ENCODE results near the gene ST8SIA5.

The ST8SIA5 gene

DNA sequence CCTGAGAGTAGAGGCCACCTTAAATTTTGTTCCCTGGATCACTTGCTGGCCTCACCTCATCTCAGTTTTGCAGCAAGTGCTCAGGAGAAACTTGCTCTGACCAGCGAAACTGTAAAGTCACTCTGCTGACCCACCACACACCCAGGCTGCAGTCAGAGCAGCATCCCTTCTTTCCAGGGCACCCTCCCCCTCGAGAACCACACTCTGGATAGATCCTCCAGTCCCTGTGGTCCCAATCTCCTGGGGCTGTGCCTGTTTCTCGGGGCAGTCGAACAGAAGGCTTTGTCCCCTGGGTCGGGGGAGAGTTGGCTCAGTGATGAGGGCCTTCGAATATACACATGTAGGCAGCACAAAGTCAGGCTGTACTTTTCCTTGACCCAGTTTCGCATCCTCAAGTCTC, 18.4 kb downstream of the ST8SIA5 start:
- DNase-seq (ENCODE audit: low spot score), result no peak

DNA sequence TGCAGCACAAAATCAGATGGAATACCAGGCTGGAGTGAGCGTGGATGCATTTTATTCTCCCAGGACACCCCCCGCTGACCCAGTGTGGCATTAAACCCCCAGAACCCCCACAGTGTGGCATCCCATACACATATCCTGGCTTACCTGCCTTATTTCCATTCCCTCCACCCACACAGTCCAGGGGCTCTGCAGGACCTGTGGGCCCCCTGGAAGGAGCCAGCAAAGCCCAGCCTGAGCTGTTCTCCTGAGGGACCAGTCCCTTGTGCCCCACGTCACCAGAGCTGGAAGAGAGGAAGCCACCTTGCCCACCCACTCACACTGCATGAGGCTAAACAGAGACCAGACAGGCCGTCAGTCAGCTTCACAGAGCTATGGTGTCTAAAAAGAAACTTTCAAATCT, 20.1 kb downstream of the ST8SIA5 start:
- no peak for DNase-seq (ENCODE audit: low spot score)

DNA sequence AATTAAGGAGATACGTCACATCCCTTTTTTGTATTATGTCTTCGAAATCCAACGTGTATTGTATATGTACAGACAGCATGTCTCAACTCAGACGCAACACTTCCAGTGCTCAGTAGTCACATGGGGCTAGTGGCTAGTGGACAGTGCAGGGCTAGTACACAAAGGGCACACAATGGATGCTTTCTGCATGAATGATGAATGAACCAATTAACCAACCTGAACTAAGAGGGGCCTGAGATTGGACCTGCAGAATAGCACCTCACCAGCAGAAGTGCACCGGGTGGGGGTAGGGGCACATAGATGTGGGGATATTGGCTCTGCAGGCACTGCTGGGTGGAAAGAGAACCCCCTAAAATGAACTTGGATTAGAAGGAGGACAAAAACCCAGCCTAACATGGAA, 20.7 kb downstream of the ST8SIA5 start:
- no peak for DNase-seq (ENCODE audit: low spot score)

DNA sequence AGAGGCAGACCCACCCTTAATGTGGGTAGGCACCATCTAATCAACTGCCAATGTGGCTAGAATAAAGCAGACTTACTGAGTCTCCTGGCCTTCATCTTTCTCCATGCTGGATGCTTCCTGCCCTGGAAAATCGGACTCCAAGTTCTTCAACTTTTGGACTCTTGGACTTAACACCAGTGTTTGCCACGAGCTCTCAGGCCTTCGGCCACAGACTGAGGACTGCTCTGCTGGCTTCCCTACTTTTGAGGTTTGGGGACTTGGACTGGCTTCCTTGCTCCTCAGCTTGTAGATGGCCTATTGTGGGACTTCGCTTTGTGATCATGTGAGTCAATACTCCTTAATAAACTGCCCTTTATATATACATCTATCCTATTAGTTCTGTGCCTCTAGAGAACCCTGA, 21.9 kb downstream of the ST8SIA5 start:
- no peak for DNase-seq (ENCODE audit: low spot score)

DNA sequence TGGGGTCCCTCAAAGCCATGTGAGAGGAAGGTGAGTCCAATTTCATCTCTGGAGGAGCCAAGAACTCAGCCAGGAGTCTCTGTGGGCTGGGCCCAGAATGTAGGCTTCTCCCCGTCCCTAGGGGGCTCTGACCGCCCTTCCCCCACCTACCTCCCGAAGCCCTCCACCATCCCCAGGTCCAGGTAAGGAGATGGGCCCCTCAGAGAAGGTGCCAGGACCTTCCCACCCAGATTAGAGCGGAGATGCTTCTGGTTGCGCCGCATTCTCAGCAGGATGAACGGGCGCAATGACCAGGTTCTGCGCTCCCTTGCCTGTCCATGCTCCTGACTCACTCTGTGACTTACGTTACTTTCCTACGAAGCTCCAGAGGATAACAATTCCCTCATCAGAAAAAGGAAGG, 23.0 kb downstream of the ST8SIA5 start:
- DNase-seq (ENCODE audit: low spot score), result no peak

DNA sequence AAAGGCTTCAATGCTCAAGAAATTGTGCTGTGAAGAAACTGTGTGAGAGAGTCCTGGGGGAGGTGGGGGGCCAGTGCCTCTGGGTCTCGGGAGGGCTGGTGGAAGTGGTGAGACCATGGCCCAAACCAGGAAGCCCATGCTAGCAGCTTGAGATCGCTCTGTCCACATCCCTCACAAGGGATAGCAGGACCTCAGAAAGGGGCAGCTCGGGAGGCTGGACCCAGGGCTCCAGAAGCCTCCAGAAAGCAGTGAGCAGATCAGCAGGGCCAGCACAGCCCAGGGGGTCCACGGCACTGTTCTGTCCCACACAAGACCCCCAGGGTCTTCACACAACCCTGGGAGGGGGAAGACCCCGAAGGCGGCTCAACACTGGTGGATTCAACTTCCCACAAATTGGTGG, 24.1 kb downstream of the ST8SIA5 start:
- no peak for DNase-seq (ENCODE audit: low spot score)

DNA sequence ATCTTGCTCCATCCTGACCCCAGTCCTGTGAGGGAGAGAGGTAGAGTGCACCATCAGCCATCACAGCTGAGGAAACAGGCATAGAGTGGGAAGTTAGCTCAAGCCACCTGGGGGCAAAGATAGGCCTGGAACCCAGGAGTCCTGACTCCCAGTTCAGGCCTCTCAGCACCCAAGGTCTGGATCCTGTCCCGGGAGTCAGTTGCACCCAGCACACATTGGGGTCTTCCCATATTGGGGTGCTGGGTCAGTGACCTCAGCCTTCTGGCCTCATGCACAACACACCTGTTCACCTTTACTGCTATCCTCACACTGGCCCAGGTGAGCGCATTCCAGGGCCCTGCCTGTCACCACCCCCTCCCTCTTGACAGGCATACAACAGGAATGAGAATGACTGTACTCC, 24.7 kb downstream of the ST8SIA5 start:
- DNase-seq (ENCODE audit: low spot score), result no peak

DNA sequence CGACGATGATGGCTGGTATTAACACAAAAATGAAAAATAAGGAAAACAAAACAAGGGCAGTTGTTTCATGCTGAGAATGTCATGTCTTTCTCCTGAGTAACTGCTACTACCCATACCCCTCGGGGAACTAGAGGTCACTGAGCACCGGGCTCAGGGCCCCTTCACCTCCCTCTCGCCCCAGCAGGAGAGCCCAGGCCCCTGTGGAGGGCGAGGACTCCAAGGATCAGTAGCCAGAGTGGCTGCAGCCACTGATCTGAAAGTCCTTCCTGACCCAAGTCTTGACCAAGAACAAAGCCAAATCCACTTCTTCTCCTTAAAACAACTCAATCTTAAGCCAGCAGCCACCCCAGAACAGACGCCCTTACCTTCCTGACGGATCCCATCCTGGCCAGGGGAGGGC, 25.5 kb downstream of the ST8SIA5 start:
- DNase-seq (ENCODE audit: low spot score), result no peak

DNA sequence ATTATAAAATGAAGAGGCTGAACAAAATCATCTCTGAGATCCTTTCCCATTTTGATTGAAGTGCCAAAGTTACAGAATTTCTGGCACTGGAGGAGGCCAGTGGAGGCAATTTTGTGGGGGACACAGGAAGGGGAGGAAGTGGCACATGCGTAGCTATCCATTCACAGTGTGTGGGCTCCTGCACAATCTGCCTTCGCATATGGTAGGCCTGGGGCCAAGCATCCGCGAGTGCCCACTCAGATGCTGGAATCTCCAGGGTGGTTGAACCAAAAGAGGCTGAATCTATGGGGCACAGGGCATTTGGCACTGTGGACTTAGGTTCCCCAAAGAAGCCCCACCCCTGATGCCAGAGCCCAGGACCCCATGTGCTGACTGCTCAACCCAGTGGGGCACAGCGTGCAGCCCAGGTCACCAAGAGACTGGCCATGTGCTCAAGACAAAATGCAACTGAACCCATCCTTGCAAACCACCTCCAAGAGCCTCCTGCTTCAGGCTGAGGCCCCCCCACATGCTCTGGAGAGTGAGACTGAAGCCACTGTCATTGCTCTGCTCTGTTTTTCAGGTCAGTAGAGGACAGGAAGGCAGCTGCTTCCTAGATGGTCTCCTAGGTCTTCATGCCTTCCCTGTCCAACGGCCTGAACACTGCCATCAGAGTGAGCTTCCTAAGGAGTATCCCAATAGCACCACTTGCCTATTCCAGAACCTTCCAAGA, 28.5 kb downstream of the ST8SIA5 start:
- DNase-seq (ENCODE audit: low spot score), result peak; percentile 4

DNA sequence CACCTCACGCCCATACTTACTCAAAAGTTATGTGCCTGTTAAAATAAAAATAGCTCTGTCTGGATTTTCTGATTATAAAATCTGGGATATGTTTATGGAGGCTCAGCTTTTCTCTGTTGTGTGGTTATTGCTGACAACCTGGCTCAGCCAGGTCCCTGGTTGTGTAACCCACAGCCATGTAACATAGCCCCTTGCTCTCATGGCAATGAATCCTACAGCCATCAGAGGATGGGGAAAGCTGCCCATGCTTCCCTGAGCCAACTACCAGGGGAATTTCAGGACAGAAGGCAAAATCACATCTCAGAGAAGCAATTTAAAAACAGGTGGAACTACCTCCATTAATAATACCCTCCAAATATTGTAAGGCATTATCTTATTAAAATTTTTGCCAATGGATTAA, 29.7 kb downstream of the ST8SIA5 start:
- no peak for DNase-seq (ENCODE audit: low spot score)

DNA sequence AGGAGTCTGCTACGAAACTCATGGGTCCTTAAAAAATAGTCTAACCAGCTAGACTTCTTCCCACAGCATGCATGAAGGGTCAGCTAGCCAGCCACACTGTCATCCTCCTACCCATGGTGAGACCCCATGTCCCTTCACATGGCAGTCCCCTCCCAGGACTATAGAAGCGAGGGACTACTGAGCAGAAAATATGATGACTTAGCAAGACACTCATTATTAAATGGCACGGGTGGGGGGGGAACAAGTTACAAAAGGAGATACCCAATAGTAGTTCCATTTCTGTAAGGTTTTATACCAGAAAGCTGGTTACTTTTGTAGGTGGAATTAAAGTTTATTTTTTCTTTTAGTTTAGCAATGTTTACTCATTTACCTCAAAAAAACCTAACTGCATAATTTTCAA, 31.5 kb downstream of the ST8SIA5 start:
- DNase-seq (ENCODE audit: low spot score), result no peak

DNA sequence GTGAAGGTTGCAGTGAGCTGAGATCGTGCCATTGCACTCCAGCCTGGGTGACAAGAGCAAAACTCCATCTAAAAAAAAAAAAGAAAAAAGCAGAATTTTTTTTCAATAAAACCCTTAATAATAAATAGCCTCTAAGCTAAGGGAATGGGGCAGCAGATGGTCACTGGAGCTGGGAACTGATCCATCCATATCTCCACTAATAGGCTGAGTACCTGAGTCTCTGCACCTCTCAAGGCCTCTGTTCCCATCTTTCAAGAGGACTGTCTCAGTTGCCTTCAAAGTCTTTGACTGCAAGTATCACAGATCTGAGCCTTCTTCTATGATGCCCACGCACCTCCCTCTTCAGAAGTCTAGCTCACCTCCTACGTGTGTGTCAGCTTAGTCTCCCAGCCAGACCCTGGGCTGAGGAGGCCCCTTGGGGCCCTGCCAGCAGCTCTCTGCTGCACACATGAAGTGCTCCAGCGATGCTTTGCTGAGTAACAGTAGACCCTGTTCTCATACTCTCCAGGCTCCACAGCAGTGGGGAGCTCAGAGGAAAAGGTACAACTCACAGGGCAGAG, 32.9 kb downstream of the ST8SIA5 start:
- no peak for DNase-seq (ENCODE audit: low spot score)

DNA sequence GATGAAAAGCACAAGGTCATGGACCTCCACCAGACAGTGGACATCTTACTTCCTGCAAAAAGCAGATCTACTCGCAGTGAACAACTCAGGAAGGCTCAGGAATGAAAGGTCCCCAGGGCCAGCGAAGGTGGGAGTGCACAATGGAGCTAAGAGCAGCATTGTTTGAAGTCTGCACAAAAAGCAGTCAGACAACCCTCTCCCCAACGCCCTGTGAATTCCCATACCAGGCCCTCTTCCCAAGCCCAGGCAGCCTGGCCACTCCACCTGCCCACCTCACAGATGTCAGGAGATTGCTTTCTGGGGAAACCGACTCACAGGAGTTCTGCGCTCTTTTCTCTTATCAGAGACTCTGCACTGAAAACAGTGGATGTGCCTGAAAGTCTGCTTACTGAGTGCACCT, 34.8 kb downstream of the ST8SIA5 start:
- no peak for DNase-seq (ENCODE audit: low spot score)

DNA sequence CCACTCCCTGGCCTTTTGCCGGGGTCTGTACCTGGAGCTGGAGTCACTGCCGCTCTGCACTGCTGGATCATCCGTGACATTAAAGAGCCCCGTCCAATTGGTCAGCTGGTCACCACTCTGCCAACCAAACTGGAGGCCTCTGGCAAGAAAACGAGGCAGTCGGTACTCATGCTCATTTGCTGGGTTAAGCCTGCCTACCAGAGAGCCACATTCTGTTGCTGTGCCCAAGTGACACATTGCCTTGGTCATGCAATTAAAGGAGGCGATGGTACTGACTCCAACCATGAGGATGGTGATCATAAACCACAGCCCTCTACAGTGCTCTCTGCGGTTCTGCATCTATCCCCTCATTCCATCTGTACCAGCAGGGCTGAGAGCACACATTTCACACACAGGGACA, 35.5 kb downstream of the ST8SIA5 start:
- DNase-seq (ENCODE audit: low spot score), result no peak

DNA sequence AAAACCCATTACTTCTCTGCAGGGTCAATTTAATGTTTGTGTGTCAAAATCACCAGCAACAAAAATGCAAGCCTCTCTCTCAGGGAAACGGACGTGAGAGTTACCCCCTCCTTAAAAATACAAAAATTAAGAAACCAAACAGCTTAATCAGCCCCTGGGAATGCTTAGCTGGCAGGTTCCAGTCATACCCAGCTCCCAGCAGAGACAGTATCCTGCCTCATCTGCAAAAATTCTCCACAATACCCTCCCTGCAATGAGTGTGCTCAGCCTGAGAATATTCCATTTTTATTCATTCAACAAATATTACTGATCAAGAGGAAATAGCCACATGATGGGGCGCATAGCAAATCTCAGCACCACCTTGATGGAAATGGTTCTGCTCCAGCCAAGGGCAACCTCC, 36.3 kb downstream of the ST8SIA5 start:
- no peak for DNase-seq (ENCODE audit: low spot score)

DNA sequence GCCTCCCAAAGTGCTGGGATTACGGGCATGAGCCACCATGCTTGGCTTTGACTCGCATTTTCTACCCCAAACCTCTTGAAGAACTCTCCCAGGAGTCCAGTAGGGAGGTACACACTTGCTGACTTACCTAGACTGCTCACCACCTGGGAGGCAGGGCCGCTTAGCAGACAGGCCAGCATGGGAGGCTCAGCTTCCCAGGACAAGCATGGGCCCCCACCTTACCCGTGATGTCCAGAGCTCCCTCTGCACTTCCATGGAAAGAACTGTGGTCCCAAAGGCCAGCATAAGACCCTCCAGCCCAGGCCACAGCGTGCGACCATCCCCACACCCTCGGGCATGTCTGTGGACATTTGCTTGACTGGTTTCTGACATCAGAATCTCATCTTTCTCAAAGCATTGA, 36.8 kb downstream of the ST8SIA5 start:
- no peak for DNase-seq (ENCODE audit: low spot score)

DNA sequence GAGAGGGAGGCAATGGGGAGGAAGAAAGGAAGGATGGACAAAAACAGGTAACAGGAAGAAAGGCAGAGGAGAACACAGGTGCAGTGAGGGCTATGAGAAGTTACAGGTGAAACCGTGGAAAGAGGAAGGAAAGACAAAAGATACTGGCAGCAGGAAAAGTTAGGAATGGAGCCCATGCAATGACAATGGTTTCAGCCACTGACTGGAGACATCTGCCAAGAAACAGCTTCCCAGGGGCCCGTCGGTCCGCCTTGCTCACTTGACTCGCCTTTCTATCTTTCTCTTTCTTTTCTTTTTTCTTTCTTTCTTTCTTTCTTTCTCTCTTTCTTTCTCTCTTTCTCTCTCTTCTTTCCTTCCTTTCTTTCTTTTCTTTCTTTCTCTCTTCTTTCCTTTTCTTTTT, 37.5 kb downstream of the ST8SIA5 start:
- DNase-seq (ENCODE audit: low spot score), result no peak

DNA sequence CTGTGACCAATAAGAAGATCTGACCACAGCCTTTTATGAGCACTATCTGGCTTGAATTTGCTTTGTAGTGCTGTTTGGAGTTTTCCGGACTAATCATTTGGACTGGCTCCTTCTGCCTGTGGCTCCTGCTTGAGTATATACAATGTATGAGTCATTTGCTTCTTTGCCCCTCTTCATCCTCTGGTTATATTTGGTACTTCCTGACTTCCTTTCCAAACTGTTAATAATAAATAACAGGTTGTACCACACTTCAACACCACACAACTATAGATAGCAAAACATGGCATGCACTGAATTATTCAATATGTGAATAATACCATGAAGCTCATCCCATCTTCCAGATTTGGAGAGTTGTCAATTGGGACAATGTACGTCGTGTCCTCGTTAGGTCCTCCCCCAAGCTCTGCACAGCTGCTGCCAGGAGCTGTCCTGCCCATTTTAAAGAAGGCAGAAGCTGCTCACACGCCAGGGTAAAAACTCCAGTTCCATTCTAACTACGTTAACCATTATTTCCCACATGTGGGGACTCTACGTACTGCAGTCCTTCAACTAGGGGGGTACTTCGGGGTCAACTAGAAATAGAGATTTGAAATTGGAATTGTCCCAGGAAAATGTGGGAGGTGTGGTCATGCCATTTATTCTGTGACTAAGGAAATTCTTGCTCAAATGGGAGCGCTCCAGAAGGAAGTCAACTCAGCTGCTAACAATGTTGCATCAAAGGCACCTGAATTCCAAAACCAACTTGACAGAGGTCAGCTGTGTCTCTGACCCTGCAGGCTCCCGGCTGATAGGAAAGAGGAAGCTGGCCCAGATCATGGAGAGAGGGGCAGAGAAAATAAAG, 38.1 kb downstream of the ST8SIA5 start:
- DNase-seq (ENCODE audit: low spot score), result no peak

DNA sequence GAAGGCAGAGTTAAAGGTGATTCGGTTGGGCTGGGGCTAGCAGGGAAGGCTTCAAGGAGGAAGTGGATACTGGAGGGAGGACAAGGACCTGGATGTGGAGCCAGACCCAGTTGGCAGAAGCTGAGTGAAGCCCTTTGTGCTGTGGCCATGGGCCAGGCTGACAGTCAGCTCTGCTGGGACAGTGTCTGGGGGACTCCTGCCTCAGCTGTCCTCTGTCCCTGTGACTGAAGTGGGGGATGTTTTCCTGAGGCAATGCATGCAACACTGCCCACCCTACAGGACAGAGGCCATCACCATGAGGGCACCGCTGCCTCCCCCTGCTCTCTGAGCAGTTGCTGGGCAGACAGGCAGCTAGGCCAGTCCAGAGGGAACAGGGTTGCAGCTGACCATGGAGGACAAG, 40.0 kb downstream of the ST8SIA5 start:
- no peak for DNase-seq (ENCODE audit: low spot score)

DNA sequence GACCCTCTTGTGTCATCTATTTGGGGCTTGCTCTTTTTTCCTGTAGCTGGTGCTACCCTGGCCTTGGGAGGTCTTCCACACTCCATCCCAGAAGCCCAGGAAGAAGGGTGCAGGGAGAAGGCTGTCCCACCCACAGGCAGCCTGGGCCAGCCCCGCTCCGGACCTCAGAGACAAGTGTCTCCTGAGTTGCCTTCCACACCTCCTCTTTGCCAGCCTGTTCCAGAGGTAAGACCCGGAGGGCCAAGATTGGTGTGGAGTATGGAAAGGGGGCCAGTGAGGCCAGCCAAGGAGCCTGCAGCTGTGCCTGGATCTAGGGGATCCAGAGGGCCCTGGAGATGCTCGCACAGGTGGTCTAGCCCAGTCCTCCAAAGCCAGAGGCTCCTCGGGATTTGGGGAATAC, 40.5 kb downstream of the ST8SIA5 start:
- DNase-seq (ENCODE audit: low spot score), result no peak

DNA sequence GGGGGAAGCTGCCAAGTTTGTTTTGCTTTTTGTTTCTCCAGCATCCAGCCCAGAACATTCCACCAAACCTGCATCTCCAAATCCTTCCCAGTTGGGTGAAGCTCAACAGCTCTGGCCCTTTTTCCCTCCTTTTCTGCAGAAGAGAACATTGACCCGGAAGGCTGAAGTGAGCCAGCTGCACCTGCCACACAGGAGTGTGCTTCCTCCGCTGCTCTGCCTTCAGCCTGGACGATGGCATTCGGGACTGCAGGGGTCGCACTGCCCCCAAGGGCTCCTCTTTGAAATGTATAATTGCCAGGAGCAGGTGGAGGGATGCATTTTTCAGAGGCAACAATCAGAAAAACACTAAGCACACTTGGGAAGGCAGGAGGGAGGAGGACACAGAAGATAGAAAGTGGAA, 41.8 kb downstream of the ST8SIA5 start:
- peak; percentile 48 for DNase-seq (ENCODE audit: low spot score)

DNA sequence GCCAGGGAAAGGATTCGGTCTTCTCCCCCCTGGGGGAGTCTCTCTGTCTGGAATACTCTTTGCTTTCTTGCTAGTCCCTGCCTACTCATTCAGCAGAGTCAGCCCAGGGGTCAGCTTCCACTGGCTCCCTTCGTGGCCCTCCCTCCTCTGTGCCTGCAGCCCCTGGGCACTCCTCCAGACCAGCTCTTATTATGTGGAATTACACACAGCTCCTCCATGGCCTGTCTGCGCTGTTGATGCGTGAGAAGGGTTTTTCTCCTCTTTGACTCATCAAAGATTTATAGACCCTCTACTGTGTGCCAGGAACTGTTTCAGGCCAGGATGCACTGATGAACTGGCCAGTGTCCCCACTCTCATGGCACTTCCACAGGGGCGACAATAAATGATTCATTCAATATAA, 44.4 kb downstream of the ST8SIA5 start:
- DNase-seq (ENCODE audit: low spot score), result no peak

DNA sequence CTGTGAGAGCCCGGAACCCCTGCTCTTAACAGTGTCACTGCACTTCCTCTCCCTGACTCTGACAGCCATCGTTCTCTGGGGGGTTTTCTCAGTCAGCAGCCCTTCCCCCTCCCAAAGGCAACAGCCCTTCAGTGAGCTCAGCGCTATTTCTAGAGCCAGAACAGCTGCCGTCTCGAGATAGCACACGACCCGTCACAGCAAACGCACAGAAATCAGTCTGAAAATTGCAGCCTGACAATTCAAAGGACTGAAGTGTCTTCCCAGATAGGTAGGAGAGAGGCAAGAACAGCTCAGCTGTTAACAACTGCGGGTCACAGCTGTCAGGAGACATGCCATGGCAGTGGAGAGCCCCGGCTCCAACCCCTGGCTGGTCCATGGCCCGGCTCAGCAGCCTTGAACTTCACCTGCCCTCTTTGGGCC, 45.4 kb downstream of the ST8SIA5 start:
- DNase-seq (ENCODE audit: low spot score), result no peak

Data from iPS-NIHi11 (cell line).